ENCODE data around the gene CCDC149. TPM values are rescaled to one million over a fixed set of nuclear protein-coding genes. Genes with fewer than 3 reads are reported as not detected.

CCDC149 gene
- total and polyA plus RNA-seq, 5 experiments from 2014 or later = 0.21 TPM; not detected in 4

- Mint-ChIP-seq H3K9me3 (peaks cover 0 to 21% (median 17%) of the 10 kb centered on the region in 9 donors), H3K27ac (no peak overlapping the region), H3K36me3 (peaks cover 0 to 20% (median 0%) of the 10 kb centered on the region in 3 donors), H3K27me3 (peaks cover 0 to 10% (median 5%) of the 10 kb centered on the region in 5 donors), H3K4me1 (no peaks in the 10 kb centered on the region), H3K4me3 (no peak overlapping the region)
- no peak for ATAC-seq
- POLR2A ChIA-PET = no interaction called here
- no peak for DNase-seq
These were observed 45.0 kb downstream of the CCDC149 start for GRCh38 chr4:24867766-24868296.

GRCh38 chr4:24867251-24867650 lies 45.6 kb downstream of the CCDC149 start:
- Mint-ChIP-seq H3K9me3 (peaks cover 3 to 26% (median 20%) of the 10 kb centered on the region in 9 donors), H3K36me3 (peaks cover 0 to 24% (median 0%) of the 10 kb centered on the region in 3 donors), H3K27me3 (peaks cover 0 to 10% (median 5%) of the 10 kb centered on the region in 5 donors), H3K27ac (no peak overlapping the region), H3K4me1 (no peaks in the 10 kb centered on the region), H3K4me3 (no peak overlapping the region)
- POLR2A ChIA-PET = no interaction called here
- DNase-seq = no peak
- no peak for ATAC-seq

GRCh38 chr4:24865401-24865800 lies 47.4 kb downstream of the CCDC149 start:
- Mint-ChIP-seq H3K27ac (no peak overlapping the region), H3K4me3 (no peak overlapping the region), H3K9me3 (peaks cover 3 to 33% (median 22%) of the 10 kb centered on the region in 9 donors), H3K4me1 (no peaks in the 10 kb centered on the region), H3K27me3 (peaks cover 0 to 10% (median 5%) of the 10 kb centered on the region in 5 donors), H3K36me3 (peaks cover 0 to 24% (median 0%) of the 10 kb centered on the region in 3 donors)
- no peak for DNase-seq
- POLR2A ChIA-PET = no interaction called here
- ATAC-seq = no peak

- H3K27me3 Mint-ChIP-seq = peaks cover 0 to 21% (median 2%) of the 10 kb centered on the region in 5 donors
- DNase-seq = no peak
- ATAC-seq = no peak
- H3K9me3 Mint-ChIP-seq = peaks cover 3 to 33% (median 22%) of the 10 kb centered on the region in 9 donors
- H3K36me3 Mint-ChIP-seq = peaks cover 0 to 24% (median 0%) of the 10 kb centered on the region in 3 donors
- H3K27ac Mint-ChIP-seq = no peak overlapping the region
- H3K4me1 Mint-ChIP-seq = no peaks in the 10 kb centered on the region
- H3K4me3 Mint-ChIP-seq = no peak overlapping the region
- POLR2A ChIA-PET = no interaction called here
These were observed 49.0 kb downstream of the CCDC149 start for GRCh38 chr4:24863799-24864198.

- no peak overlapping the region for H3K4me3 Mint-ChIP-seq
- H3K27me3 Mint-ChIP-seq = peaks cover 0 to 19% (median 2%) of the 10 kb centered on the region in 5 donors
- ATAC-seq = no peak
- no peaks in the 10 kb centered on the region for H3K4me1 Mint-ChIP-seq
- peaks cover 0 to 24% (median 0%) of the 10 kb centered on the region in 3 donors for H3K36me3 Mint-ChIP-seq
- H3K9me3 Mint-ChIP-seq = peaks cover 3 to 33% (median 22%) of the 10 kb centered on the region in 9 donors
- POLR2A ChIA-PET = no interaction called here
- no peak for DNase-seq
- no peak overlapping the region for H3K27ac Mint-ChIP-seq
These were observed 50.6 kb downstream of the CCDC149 start for GRCh38 chr4:24862073-24862751.

- Mint-ChIP-seq H3K4me3 (no peak overlapping the region), H3K36me3 (peaks cover 0 to 5% (median 0%) of the 10 kb centered on the region in 3 donors), H3K27ac (no peak overlapping the region), H3K27me3 (peaks cover 0 to 25% (median 11%) of the 10 kb centered on the region in 5 donors), H3K4me1 (no peaks in the 10 kb centered on the region), H3K9me3 (peaks cover under 1 to 17% (median 11%) of the 10 kb centered on the region in 9 donors)
- POLR2A ChIA-PET = no interaction called here
- no peak for ATAC-seq
- no peak for DNase-seq
These were observed 54.3 kb downstream of the CCDC149 start for GRCh38 chr4:24858550-24858949.

- Mint-ChIP-seq H3K27me3 (peaks cover 0 to 25% (median 11%) of the 10 kb centered on the region in 5 donors), H3K27ac (no peak overlapping the region), H3K4me3 (no peak overlapping the region), H3K36me3 (peaks cover 0 to 5% (median 0%) of the 10 kb centered on the region in 3 donors), H3K9me3 (peaks cover 0 to 15% (median 8%) of the 10 kb centered on the region in 9 donors), H3K4me1 (no peaks in the 10 kb centered on the region)
- DNase-seq = no peak
- ATAC-seq = no peak
- POLR2A ChIA-PET = no interaction called here
These were observed 54.8 kb downstream of the CCDC149 start for GRCh38 chr4:24858026-24858425.

- no peak overlapping the region for H3K4me3 Mint-ChIP-seq
- no peak overlapping the region for H3K27ac Mint-ChIP-seq
- no peak for DNase-seq
- H3K36me3 Mint-ChIP-seq = no peaks in the 10 kb centered on the region
- H3K4me1 Mint-ChIP-seq = no peaks in the 10 kb centered on the region
- H3K9me3 Mint-ChIP-seq = peaks cover 0 to 5% (median 2%) of the 10 kb centered on the region in 9 donors
- POLR2A ChIA-PET = no interaction called here
- peaks cover 0 to 25% (median 11%) of the 10 kb centered on the region in 5 donors for H3K27me3 Mint-ChIP-seq
- ATAC-seq = no peak
These were observed 56.3 kb downstream of the CCDC149 start for GRCh38 chr4:24856586-24856985.

GRCh38 chr4:24855741-24856140 lies 57.1 kb downstream of the CCDC149 start:
- DNase-seq (no peak), ATAC-seq (no peak)
- Mint-ChIP-seq H3K27ac (no peak overlapping the region), H3K4me1 (no peaks in the 10 kb centered on the region), H3K9me3 (peaks cover 0 to 5% (median 0%) of the 10 kb centered on the region in 9 donors), H3K36me3 (no peaks in the 10 kb centered on the region), H3K27me3 (peaks cover 0 to 25% (median 11%) of the 10 kb centered on the region in 5 donors), H3K4me3 (no peak overlapping the region)
- POLR2A ChIA-PET = no interaction called here

GRCh38 chr4:24853142-24853541 lies 59.7 kb downstream of the CCDC149 start:
- POLR2A ChIA-PET = no interaction called here
- Mint-ChIP-seq H3K4me1 (no peaks in the 10 kb centered on the region), H3K9me3 (peaks cover 0 to 3% (median 0%) of the 10 kb centered on the region in 9 donors), H3K4me3 (no peak overlapping the region), H3K27me3 (peaks cover 0 to 21% (median 8%) of the 10 kb centered on the region in 5 donors), H3K27ac (no peak overlapping the region), H3K36me3 (no peaks in the 10 kb centered on the region)
- ATAC-seq = no peak
- DNase-seq = no peak

GRCh38 chr4:24850674-24851073 lies 62.2 kb downstream of the CCDC149 start:
- H3K27ac Mint-ChIP-seq = no peak overlapping the region
- no peaks in the 10 kb centered on the region for H3K4me1 Mint-ChIP-seq
- no peak for ATAC-seq
- no peak overlapping the region for H3K4me3 Mint-ChIP-seq
- DNase-seq = no peak
- POLR2A ChIA-PET = no interaction called here
- peaks cover 0 to 3% (median 0%) of the 10 kb centered on the region in 9 donors for H3K9me3 Mint-ChIP-seq
- H3K36me3 Mint-ChIP-seq = no peaks in the 10 kb centered on the region
- peaks cover 0 to 21% (median 3%) of the 10 kb centered on the region in 5 donors for H3K27me3 Mint-ChIP-seq

- no peak for ATAC-seq
These were observed 63.1 kb downstream of the CCDC149 start for GRCh38 chr4:24849756-24850155.

GRCh38 chr4:24849351-24849750 lies 63.5 kb downstream of the CCDC149 start:
- Mint-ChIP-seq H3K9me3 (peaks cover 0 to 3% (median 0%) of the 10 kb centered on the region in 9 donors), H3K4me1 (no peaks in the 10 kb centered on the region), H3K4me3 (no peak overlapping the region), H3K36me3 (no peaks in the 10 kb centered on the region), H3K27ac (no peak overlapping the region), H3K27me3 (peaks cover 0 to 21% (median 3%) of the 10 kb centered on the region in 5 donors)
- no peak for ATAC-seq
- DNase-seq = no peak
- POLR2A ChIA-PET = no interaction called here

More at GRCh38 chr4:24849756-24850155, 63.1 kb downstream of the CCDC149 start:
- DNase-seq = no peak
- POLR2A ChIA-PET = no interaction called here
- Mint-ChIP-seq H3K27me3 (peaks cover 0 to 22% (median 3%) of the 10 kb centered on the region in 5 donors), H3K9me3 (peaks cover 0 to 3% (median 0%) of the 10 kb centered on the region in 9 donors), H3K36me3 (no peaks in the 10 kb centered on the region), H3K4me3 (no peak overlapping the region), H3K27ac (no peak overlapping the region), H3K4me1 (no peaks in the 10 kb centered on the region)

Data from naive thymus-derived CD8-positive, alpha-beta T cell (primary cell).